Hepatocyte (in vitro differentiated cells): ENCODE results near the gene DUS2.

ENCODE experiments used
- EZH2 ChIP-seq: fragments of 200-600 bp; sonication (generic); IDR thresholded peaks from 2 replicates; pipeline ENCODE4 v1.6.1; 2016; ENCODE audit warnings: antibody characterized with exemption, mild to moderate bottlenecking, borderline replicate concordance
- TF ChIP-seq, protein P1 (sequence below): fragments of 200-600 bp; sonication (generic); IDR thresholded peaks from 2 replicates; pipeline ENCODE4 v1.5.1; 2016; ENCODE audit warnings: antibody characterized with exemption, mild to moderate bottlenecking; ENCODE audit not compliant: poor library complexity

DNA sequence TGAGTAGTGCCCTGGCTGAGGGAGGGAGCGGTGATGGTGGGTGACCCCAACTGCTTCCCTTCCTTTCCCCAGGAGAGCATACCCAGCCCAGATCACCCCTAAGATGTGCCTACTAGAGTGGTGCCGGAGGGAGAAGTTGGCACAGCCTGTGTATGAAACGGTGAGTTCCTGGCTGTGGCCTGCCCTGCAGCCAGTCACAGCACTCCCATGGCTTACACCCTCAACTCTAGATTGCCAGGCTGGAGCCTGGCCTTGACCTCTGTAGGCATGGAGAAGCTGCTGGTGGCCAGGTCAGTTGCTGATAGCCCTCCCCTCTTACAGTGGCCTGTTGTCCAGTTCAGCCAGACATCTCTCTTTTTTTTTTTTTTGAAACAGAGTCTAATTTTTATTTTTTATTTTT is 53.5 kb downstream of the DUS2 start:
- TF ChIP-seq, protein P1, sequence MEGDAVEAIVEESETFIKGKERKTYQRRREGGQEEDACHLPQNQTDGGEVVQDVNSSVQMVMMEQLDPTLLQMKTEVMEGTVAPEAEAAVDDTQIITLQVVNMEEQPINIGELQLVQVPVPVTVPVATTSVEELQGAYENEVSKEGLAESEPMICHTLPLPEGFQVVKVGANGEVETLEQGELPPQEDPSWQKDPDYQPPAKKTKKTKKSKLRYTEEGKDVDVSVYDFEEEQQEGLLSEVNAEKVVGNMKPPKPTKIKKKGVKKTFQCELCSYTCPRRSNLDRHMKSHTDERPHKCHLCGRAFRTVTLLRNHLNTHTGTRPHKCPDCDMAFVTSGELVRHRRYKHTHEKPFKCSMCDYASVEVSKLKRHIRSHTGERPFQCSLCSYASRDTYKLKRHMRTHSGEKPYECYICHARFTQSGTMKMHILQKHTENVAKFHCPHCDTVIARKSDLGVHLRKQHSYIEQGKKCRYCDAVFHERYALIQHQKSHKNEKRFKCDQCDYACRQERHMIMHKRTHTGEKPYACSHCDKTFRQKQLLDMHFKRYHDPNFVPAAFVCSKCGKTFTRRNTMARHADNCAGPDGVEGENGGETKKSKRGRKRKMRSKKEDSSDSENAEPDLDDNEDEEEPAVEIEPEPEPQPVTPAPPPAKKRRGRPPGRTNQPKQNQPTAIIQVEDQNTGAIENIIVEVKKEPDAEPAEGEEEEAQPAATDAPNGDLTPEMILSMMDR = no peak
- no peak for TF ChIP-seq EZH2
